ENCODE data around the gene ATP2A1. TPM values are rescaled to one million over a fixed set of nuclear protein-coding genes. Genes with fewer than 3 reads are reported as not detected.
A peak's percentile ranks its signal among the peaks of the same experiment; 100 is the strongest.
"Not testable (repeated sequence)": the region's sequence is repeated elsewhere in the genome, so short reads cannot be mapped to it uniquely, and the experiment has no call there.

Gene ATP2A1
- polyA plus RNA-seq, 1 donor, result 7.0 TPM

DNA sequence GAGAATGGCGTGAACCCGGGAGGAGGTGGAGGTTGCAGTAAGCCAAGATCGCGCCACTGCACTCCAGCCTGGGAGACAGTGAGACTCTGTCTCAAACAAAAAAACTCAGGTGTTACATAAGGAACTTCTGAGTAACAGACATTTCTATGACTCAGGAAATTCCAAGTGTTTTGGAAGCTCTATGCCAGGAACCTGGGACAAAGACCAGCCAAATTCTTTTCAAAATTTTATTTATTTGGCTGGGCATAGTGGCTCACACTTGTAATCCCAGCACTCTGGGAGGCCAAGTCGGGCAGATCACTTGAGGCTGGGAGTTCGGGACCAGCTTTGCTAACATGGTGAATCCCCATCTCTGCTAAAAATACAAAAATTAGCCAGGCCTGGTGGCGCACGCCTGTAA, 19.9 kb upstream of the ATP2A1 start:
- DNase-seq, result no peak

DNA sequence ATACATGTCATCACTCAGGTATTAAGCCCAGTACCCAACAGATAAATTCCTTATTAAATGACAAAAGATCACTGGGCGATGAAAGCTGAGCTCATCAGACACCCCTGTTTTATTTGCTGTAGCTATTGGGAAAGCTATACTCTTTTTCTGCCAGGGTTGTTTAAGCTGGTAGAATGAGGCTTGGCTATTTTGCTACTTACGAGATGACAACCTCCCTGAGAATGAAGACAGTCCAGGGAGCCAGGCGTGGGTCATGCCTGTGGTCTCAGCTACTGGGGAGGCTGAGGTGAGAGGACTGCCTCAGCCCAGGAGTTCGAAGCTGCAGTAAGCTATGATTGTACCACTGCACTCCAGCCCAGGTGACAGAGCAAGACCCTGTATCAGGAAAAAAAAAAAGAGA, 19.0 kb upstream of the ATP2A1 start:
- DNase-seq, result no peak

DNA sequence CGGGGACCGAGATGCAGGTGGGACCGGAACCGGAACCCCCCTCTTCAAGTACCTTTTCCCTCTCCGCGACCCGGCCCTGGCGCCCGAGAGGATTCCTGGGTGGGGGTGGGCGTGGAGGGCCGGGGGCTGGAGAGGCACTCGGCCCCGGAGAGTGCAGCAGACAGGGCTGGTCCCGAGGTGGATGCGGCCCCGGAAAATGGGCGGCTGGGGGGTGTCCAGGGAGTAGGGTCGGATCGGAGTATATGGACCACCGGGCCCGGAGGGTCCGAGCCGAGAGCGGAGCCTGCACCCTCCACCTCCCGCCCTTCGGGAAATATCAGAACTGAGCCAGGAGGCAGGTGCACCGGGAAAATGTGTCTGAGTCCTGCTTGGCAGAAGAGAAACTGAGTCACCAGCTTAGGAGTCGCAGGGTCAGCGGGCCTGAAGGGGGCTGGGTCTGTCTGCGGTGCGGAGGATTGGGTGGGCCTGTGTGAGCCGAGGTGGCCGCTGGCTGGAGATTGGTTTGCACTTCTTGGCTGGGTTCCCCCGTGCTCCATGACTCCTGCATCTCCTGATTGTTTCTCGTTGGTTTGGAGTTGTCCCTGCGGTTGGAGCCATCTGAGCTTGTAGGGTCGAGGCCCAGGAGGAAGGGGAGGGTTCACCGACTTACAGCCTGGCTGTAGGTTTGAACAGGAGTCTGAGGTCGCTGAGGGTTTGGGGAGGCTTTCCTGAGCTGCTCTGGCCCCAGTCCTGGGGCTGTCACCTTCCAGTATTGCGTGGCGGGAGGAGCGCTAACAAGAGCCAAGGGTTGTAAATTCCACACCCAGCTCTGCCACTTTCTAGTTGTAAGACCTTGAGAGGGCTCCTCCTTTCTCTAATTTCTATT, 14.1 kb upstream of the ATP2A1 start:
- DNase-seq, result no peak

DNA sequence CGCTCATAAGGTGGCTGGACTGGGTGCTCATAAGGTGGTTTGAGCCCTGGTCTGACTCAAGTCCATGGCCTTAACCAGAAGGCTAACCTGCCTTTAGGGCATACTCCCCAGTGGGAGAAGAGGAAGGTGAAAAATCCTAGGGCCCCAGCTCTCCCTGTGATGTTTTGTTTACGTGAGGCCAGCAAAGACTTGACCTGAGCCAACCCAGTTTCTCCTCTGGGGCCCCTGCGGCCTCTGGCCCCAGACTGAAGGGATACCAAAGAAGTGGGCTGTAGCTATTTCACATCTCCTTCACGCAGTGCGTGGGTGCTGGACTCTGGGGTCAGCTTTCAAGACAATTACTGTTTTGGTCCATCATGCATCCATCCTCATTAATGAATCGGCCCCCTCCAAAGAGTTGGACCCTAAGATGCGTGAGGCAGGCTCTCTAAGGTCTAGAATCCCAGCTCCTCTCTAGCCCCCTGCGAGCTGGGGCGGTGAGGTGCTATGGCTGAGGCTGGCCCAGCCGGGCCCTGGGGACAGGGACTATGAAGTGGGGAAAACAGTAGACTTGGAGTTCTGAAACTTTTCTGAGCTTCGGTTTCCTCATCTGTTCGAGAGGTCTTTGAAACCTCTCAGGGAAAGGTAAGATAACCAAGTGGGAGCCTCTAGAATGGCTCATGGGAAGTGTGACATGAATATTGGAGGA, 13.1 kb upstream of the ATP2A1 start:
- no peak for DNase-seq

DNA sequence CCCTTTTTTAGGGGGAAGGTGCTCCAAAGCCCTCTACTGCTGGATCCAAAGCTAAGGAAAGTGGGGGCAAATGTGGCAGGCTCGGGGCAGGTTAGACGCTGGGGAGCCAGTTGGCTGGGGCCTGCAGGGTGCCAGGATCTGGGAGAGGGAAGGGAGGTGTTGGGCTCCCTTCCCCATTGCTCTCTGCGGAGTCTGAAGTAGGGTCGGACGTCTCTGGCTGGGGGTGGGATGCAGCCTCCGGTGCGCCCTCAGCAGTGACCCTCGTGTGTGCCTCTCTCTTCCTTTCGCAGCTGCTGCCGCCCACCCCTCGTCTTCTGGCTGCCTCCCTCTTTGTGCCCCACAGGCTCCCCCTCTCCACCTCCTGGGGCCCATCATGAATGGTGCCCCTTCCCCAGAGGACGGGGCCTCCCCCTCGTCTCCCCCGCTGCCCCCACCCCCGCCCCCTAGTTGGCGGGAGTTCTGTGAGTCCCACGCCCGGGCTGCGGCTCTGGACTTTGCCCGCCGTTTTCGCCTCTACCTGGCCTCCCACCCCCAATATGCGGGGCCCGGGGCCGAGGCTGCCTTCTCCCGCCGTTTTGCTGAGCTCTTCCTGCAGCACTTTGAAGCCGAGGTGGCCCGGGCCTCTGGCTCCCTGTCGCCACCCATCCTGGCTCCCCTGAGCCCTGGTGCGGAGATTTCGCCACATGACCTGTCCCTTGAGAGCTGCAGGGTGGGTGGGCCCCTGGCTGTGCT, 12.4 kb upstream of the ATP2A1 start:
- no peak for DNase-seq

GRCh38 chr16:28866454-28866804, 11.9 kb upstream of the ATP2A1 start:
- no peak for DNase-seq

GRCh38 chr16:28867241-28867640, 11.0 kb upstream of the ATP2A1 start:
- no peak for DNase-seq

DNA sequence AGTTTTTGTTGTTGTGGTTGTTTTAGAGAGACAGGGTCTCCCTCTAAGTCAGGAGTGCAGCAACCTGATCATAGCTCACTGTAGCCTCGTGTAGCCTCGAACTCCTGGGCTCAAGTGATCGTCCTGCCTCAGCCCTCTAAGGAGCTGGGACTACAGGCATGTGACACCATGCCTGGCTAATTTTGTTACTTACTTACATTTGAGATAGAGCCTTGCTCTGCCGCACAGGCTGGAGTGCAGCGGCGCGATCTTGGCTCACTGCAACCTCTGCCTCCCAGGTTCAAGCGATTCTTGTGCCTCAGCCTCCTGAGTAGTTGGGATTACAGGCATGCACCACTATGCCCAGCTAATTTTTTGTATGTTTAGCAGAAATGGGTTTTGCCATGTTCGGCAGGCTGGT, 10.6 kb upstream of the ATP2A1 start:
- DNase-seq, result not testable (repeated sequence)

GRCh38 chr16:28869201-28869600, 9.1 kb upstream of the ATP2A1 start:
- no peak for DNase-seq

GRCh38 chr16:28872952-28873351, 5.3 kb upstream of the ATP2A1 start:
- DNase-seq, result no peak

GRCh38 chr16:28873543-28874201, 4.6 kb upstream of the ATP2A1 start:
- DNase-seq, result no peak

GRCh38 chr16:28874406-28874805, 3.9 kb upstream of the ATP2A1 start:
- no peak for DNase-seq

- no peak for DNase-seq
Observed at GRCh38 chr16:28875134-28876018, 2.9 kb upstream of the ATP2A1 start.

DNA sequence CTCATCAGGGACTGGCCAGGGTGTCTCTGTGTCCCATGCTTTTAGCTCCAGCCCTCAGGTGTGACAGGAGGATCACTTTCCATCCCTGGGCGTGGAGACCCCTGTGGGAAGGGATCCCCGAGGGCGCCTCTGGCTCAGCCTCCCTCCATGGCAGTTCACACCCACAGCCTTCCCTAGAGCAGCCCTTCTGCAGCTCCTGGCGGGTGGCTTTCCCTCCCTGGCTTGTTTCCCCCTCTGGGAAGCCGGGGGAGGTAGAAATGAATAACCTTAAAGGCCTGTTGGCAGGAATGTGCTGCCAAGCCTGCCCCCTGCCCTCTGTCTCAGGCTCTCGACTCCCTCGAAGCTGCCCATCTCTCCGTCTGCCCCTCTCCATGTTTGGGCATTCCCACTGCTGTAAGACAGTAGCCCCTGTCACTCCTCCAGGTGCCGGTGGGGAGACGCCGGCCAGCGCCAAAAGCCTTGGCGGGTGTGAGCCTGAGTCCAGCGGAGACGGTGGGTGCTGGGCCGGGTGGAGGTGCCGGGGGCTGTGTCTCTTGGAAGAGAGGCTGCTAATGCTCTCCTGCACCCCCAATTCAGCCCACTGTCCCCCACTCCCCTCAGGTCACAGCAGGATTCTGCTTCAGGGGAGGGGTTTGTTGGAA, 2.1 kb upstream of the ATP2A1 start:
- no peak for DNase-seq

GRCh38 chr16:28876973-28877654, 1.2 kb upstream of the ATP2A1 start:
- DNase-seq, result no peak

DNA sequence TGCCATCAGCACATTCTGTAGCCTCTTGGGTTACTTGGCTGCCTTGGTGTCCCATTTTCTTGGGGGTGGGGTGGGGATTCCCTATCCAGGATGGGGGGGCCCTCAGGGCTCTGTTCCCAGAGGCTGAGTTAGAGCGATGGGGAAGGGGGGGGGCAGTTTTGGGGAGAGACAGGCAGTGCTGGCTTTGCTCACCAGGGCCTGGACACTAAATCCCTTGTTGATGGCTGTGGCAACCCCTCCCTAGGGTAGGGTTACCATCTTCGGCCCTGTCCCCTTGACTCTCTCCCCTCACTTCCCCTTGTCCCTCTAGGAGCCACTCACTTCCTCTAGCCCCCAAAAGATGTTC, 660 bp upstream of the ATP2A1 start:
- DNase-seq, result no peak

GRCh38 chr16:28879261-28879840, 1.1 kb downstream of the ATP2A1 start:
- no peak for DNase-seq

DNA sequence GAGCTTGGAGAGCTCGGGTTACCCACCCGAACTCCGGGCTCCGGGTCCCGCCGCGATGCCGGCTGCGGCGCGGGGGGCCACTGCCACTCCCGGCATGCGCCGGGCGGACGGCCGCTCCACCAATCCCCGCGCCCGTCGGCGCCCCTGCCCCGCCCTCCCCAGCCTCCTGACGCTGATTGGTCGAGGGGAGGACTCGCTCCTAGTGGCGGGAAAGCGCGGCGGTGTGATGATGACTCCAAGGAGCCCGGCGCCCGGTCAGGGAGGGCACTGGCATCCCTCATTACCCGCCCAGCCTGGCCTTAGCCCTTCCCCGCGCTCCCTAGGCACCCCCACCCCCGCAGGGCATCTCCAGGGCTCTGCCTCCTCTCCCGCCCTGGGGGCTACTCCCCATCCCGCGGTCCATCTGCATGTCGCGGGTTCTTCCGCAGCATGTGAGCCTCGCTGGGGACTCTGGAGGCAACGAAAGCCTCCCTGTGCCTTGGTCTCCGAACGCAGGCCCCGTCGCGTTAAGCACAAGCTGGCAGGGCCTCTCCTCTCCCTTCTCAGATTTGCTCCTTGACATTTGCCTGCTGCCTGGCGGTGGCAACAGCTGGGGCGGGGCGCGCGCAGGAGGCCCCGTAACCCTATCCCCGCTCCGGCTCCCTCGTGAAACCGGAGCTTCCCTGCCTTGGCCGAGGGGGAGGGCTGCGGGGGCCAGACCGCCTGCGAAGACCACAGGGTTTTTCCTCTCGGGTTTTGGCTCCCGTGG, 1.7 kb downstream of the ATP2A1 start:
- peak; percentile 89 for DNase-seq

DNA sequence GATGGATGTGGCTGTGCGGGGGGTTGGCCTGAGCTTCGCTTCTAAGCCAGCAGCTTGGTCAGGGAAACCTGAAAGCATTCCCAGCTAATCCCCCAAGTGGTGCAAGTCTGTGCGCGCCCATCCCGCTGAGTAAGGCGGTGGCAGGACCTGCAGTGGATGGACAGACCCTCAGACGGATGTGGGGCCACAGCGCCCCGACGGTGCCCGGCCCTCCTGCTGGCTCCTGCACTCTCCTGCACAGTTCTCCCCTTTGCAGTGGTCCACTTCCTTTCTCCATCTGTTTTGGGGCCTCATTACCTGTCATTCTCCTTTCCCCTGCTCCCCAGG, 2.3 kb downstream of the ATP2A1 start:
- no peak for DNase-seq

All from left kidney (tissue), 2 donors.